GM19240 (cell line): ENCODE results near the gene COG3.

Experiments
- DNase-seq: peaks from one replicate; pipeline ENCODE4 v3.0.0; 2011; ENCODE audit warnings: low spot score; ENCODE audit not compliant: insufficient read length

Gene COG3

DNA sequence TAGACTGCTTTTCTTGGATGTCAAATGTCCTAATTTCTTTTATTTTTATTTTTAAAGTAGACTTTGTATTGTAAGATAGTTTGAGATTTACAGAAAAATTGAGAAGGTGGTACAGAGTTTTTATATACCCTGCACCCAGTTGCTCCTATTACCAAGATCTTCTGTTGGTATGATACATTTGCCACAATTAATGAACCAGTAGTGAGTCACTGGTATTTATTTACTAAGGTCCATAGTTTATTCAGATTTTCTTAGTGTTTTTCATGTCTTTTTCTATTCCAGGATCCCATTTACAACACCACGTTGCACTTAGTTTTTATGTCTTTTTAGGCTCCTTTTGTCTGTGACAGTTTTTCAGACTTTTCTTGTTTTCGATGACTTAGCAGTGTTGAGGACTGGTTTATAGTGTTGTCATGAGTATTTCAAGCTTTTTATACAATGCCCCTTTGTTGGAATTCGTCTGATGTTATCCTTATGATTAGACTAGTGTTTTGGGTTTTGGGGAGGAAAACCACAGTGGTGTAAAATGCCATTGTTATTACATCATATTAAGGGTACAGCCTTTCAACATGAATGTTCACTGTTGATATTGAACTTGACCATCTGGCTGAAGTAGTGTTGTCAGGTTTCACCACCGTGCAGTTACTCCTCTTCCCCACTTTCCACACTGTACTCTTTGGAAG lies 35.9 kb downstream of the COG3 start:
- DNase-seq = no peak

DNA sequence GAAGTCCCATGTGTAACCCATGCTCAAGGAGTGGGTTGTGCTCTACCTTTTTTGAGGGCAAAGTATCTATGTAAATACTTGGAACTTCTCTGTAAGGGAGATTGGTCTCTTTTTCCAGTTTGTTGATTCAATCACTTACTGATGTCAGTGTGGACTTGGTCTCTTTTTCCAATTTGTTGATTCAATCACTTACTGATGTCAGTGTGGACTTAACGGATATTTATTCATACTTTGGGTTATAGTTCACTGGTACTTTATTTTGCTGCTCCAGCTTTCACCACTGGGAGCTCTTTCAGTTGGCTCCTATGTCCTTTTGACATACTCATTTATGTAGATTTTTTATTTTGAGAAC lies 36.4 kb downstream of the COG3 start:
- DNase-seq = no peak

DNA sequence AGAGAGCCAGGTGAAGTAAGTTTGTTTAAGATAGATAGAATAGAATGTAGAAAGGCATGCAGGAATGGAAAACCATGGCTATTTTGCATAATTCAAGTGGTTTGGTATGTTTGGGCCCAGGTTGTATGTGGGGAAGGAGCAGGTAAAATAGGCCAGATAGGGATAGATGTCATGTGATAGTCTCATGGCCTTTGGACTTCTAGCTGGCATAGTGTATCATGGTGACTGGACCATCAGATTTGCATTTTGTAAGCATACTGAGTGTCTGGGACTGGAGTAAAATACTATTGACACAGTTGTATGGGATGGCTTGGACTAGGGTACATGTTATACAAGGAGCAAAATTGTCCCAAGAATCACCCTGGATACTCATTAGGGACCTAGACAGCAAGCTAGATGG lies 38.9 kb downstream of the COG3 start:
- no peak for DNase-seq

DNA sequence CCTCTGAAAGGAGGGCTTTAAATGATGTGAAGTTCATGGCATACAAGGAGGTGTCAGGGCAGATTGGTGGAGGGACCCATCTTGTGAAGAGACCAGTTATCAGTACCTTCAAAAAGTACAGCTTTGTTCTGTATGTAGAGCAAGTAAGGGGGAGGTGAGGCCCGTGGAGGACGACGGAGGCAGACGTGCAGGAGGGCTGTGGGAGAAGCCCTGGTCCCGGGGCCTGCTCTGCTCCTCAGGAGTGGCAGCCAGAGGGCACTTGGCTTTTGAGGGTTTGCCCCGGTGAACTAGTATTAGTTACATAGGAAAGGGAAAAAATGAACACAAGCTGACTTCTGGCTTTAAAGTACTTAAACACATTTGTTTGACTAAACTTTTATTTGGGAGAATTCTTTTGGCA lies 42.1 kb downstream of the COG3 start:
- DNase-seq = no peak

DNA sequence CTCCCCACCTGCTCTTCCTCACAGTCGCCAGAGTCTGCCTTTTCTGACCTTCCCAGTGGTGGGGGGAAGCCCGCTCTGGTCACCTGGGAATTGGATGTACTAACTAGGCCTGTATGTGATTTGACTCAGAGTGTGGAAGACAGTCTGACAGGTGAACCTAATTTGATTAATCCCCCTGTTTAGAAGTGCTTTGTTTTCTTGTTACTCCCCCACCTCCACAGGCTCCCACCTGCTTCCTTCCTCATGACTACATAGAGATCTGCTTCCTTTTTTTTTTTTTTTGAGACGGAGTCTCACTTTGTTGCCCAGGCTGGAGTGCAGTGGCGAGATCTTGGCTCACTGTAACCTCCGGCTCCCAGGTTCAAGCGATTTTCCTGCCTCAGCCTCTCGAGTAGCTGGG lies 44.0 kb downstream of the COG3 start:
- DNase-seq = no peak

DNA sequence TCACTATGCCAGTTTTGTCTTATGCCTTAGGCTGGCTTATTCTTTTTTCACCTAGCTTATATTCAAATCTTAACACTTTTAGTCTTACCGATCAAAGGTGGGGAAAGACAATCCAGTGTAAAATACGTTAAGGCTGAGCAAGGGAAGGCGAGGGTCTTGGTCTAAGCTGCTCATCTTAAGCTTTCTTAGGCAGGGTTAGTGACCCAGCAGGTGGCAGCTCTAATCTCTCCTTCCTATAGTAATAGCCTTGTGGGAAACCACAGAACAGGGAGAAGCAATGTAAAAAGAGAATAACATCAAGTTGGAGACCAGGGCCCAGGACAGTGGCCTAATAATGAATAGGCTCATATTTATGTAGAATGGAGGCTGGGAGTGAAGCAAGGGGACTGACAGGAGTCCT lies 45.9 kb downstream of the COG3 start:
- no peak for DNase-seq

DNA sequence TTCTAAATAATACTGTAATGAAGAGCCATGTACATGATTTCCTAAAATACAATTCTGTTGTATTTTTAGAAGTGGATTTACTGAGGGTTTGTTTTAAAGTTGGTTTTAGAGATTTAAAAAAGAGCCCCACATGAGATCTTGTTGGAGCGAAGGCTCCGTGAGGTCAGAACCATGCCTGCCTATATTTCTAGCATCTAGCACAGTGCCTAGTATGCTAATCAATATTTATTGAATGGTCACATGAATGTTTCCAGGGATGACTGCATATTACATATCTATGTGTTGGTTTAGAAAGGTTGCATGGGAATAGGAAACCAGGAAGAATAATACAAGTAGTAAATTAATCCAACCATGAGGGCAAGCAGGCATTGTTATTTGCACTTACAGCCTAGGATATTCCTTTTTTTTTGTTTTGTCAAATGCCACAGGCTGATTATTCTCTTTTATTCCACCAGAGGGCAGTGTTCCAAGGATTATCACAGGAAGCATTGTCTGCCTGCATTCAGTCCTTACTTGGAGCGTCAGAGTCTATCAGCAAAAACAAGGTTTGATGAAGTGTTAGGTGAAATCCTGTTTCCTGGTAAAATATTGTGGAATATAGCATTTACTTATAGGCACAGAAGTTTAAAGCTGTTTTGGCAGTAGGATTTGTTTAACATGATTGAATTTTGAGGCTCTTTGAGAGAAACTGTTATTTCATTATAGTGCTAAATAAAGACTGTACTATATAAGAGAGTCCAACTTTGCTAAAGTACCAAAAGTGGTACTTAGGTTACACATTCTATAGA lies 46.8 kb downstream of the COG3 start:
- peak; percentile 35 for DNase-seq

DNA sequence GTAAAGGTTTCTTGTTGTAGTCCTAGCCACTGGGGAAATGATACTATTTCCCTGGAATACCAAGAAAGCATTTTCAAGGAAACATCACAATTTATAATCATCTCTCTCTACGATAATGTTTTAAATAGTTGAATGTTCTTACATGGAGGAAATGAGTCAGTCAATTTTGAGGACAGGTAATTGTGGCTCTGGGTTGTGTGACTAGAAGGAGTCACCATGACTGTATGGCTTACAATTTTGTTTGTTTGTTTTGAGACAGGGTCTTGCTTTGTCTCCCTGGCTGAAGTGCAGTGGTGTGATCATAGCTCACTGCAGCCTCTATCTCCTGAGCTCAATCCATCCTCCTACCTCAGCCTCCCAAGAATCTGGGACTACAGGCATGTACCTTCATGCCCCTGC lies 47.4 kb downstream of the COG3 start:
- DNase-seq = no peak

DNA sequence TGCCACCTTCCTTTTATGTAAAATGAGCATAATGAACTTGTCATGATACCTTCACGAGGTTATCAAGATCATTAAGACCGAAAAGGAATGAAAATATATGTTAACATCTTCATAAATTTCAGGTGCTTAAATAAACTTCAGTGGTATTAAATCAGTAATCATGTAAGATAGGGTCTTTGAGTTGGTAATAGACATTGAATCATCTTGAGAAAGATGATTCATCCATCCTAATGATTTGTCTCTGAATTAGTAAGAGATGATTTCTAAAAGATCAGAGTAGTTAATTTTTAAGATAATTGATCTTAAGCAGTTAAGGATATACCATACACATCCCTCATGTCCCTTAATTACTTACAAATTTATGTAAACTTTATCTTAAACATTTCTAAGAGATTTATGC lies 52.0 kb downstream of the COG3 start:
- no peak for DNase-seq

DNA sequence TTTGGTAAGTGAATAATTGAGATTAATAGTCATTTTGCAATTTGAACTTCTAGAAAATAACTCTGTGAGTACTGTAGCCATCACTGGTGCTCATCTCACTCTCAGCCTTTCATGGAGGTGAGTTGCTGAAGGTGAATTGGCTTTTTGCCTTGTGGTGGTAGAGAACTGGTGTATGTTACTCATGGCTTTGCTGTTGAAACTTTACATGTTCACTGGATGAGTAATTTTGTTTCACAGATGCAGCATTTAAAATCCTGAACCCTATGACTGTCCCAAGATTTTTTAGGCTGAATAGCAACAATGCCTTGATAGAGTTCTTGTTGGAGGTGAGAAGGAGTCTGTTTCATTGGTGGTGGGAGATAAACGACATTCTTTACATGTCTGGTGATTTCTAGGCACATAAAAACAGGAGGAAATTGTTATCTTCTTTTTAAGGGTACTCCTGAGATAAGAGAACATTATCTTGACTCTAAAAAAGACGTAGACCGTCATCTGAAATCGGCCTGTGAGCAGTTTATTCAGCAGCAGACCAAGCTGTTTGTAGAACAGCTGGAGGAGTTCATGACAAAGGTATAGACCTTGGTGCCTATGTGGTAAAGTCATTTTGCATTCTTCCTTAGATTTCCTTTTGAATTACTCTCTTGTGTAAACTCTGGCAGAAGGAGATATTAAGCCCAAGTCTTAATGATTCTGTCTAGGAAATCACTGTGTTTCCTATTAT lies 53.9 kb downstream of the COG3 start:
- DNase-seq = no peak

DNA sequence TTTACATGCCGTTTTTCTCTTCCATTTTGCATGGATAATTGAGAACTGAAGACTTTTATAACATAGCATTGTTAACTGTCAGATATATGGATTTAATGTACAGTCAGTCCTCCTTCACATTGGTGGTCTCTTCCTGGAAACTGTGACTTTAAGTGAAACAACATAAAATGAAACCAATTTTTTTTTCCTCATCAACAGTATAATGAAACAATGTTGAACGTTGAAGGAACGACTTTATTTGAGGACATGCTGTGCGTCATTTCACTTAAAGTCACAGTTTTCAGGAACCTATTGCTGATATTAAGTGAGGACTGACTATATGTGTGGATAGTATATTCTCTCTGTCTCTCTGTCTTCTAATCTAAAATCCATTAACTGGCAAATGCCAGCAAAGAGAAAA lies 54.8 kb downstream of the COG3 start:
- no peak for DNase-seq

DNA sequence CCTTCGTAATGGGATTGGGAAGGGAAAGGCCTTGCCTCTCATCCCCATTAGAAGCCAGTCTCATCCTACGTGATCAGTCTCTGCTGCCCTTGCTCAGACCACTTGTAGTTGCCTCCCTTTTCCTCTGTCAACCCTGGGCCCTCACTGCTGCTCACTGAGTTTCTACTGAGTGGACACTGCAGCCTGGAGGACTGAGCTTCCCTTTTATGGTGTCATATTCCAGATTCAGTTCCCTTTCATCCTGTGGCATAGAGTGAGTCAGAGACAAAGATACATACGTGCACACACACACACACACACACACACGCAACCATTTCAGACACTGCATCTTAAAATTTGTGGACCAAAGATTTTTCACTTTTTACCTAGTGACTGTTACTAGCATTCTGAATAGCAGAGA lies 56.6 kb downstream of the COG3 start:
- no peak for DNase-seq

DNA sequence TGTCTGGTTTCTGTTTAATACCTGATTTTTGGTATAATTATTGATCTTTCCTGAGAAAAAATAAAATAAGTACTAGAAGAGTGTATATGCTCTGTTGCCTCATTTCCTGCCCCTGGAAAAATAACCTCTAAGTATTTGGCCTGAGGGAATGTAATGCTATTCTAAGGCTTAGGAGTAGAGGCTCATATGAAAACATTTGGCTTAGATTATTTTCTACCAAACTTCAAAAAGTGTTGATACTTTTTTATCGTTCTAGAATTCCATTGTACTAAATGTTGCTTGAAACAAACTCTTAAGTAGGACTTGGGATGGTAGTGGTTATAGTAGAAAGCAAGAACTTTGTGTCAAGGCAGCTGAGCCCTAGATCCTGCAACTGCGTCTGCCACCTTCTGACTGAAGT lies 57.8 kb downstream of the COG3 start:
- DNase-seq = no peak

DNA sequence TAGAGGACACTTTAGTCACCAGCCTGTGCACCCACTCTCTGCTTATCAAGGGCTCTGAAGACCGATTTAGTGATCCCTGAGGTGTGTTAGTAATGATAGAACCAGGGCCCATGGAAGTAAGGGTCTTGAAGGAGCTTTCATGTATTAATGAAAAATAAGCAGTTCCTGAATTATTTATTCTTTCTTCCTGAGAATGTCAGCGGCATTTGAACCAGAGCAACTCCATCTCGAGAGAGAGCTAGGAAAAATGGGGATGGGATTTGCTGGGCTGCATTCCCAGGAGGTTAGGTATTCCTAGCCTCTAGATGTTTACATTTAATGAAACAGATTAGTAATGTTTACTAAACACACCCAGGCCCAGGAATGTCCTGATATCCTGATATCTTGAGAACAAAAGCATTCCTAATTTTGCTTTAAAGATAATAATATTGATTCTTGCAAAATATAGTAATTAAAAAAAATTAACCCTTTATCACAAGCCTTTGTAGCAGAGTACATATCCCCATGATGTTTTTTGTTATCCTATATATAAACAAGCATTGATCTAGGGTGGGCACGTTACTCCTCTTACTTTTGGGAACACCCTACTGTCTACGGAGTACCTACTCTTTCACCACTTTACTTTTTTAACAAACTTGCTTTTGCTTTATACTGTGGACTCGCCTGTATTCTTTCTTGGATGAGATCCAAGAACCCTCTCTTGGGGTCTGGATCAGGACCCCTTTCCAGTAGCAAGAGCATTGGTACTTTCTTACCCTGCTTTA lies 63.1 kb downstream of the COG3 start:
- DNase-seq = no peak

DNA sequence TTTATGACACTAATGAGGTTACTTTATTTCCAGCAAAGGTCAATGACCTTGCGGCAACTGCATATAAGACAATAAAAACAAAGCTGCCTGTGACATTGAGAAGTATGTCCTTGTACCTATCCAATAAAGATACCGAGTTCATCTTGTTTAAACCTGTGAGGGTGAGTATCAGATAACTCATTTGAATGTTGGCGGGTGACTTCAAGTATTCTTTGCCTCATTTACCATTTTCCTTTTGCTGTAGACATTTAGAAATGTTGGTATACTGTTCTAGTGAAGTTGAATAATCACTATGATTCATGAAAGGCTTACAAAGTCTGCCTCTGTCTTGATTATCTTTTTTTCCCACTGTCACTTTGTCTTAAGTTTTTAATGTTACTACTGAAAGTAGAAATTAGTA lies 65.0 kb downstream of the COG3 start:
- DNase-seq = no peak

DNA sequence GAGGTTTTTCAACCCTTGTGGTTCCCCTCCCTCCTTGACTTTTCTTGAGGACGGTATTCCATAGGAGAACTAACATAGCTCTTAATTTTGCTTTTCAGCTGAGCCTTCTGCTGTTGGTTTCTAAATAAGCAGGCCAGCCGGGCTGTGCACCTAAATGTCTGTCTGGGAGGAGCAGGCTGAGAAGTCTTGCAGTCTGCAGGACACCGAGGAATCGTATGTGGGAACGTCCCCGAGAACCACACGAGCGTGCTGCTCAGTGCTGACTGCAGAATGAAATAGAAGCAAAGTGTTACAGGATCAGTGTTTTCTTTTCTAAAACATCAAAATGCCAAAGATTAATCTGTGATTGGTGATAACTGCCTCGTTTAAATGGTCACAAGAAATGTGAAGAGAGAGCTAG lies 69.9 kb downstream of the COG3 start:
- no peak for DNase-seq

DNA sequence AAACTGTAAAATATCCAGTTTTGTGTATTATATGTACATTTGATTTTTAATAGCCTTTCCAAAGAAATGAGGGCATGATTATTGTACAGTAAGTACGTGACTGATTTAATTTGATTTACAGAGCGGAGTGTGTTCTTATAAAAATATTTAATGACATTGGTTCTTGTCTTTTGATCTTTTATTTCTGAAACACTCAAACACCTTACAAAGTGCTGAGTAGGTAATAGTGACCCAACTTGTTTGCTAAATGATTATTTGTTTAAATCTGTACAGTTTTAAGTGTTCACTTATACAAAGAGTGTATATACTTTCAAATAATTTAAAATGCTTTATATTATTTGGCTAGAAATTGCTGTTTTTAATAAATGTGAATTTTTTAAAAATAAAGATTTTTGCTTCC lies 71.5 kb downstream of the COG3 start:
- no peak for DNase-seq

DNA sequence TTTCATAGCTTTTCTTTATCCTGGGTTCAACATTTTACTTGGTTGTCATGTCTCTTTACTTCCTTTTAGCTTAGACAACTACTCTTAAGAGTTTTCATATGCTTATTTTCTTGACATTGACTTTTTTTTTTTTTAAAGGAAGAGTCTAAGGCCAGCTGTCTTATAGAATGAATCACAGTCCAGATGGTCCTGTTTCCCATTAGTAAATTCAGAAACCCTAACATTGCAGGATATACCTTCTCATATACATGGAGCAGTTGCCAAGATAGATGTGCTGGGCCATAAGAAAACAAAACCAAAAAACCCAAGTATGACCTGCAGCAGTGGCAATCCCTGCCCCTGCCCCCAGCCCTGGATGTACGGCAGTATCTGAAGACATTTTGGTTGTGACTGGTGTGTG lies 72.8 kb downstream of the COG3 start:
- no peak for DNase-seq

DNA sequence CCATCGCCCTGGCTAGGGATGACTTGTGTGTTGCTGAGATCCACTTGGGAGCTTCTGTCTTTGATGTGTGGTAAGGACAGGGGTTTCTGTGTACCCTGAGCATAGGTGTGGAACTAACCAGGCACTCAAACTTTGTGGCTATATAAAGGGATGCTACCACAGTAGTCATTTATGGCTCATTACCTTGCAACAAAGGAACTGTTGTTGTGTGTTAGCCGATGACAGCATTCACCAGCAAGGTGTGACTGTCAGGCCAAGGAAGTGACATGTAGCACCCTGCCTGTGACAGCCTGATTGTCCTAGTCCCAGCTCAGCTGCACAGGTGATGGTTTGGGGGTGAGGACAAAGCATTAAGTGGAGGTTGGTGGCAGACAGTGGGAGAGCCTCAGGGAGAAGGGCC lies 73.6 kb downstream of the COG3 start:
- DNase-seq = no peak

DNA sequence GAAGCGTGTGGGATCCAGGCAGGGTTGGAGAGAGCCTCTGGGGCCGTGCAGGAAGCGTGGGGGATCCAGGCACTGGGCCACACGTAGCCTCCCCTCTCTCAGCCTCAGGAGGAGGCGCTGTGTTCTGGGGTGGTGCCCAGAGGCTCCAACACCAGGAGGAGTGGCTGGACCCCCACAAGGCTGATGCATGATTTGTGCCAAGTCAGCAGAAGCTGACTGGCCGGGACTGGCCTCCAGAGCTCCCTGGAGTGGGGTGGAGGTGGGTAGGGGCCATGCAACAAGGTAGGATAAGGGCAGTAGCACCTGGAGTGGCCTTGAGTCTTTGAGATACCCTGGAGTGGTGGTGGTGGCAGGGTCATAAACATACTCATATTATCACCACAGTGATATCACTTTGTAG lies 75.5 kb downstream of the COG3 start:
- DNase-seq = no peak

DNA sequence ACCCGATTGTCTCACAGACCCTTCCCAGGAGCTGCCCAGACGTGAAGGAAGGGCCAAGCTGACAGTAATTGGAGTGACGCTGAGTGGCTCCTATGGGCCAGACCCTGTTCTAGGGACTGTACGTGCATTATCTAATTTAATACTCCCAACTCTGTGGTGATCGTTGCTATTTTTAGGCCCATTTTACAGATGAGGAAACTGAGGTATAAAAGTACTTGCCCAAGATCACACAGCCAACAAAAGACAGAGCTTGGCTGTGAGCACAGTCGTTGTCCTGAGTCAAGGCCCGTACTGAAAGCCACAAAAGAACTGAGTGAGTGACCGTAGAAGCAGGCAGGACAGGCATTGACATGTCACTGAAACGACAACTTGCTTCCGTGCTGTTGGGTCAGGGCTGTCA lies 76.1 kb downstream of the COG3 start:
- no peak for DNase-seq

DNA sequence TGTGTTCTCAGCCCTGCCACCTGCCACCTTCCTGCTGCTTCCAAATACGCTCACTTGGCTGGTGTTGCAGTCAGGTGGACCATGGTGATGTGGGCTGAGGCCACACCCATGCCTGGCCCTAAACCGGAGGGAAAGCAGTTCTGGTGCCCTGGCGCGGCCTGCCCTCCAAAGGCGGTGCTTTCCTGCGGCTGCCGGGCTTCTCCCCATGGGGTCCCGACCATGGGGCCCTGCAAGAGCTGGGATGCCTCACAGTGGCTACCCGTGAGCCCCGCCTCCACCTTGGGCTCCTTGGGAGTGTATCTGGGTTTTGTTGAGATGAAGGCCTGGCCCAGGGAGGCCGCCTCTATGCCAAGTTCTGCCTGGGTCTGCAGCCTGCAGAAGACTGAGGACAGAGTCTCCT lies 77.1 kb downstream of the COG3 start:
- no peak for DNase-seq
